Gastroesophageal sphincter (tissue), 4 donors: ENCODE measurements around the gene TMOD2. TPM values are rescaled to one million over a fixed set of nuclear protein-coding genes. Genes with fewer than 3 reads are reported as not detected.

ENCODE experiments used
- ATAC-seq: fragments of 150-250 bp; one replicate; pipeline ENCODE4 v1.9.1; 2016; ENCODE audit warnings: mild to moderate bottlenecking, moderate library complexity
- H3K27ac ChIP-seq, 4 donors: fragments of 200-600 bp; sonication (generic) in 3 of 4; 1 replicate in 3 of 4; 2 replicates in 1 of 4; pipeline ENCODE4 v1.5.1; 2016 to 2019
- H3K27me3 ChIP-seq: fragments of 200-600 bp; sonication (generic); one replicate; pipeline ENCODE4 v1.5.1; 2019
- H3K36me3 ChIP-seq, 2 donors: fragments of 200-600 bp; sonication (generic); one replicate each; pipeline ENCODE4 v1.5.1; 2019; ENCODE audit warnings: control low read depth in 1 of 2
- H3K4me1 ChIP-seq, 3 donors: fragments of 200-600 bp; sonication (generic); 1 replicate in 2 of 3; 2 replicates in 1 of 3; pipeline ENCODE4 v1.5.1; 2016 to 2019; ENCODE audit warnings: control low read depth in 2 of 3
- H3K4me3 ChIP-seq, 2 donors: fragments of 200-600 bp; sonication (generic); one replicate each; pipeline ENCODE4 v1.5.1; 2019; ENCODE audit warnings: mild to moderate bottlenecking in 1 of 2, moderate library complexity in 1 of 2
- H3K9me3 ChIP-seq, 3 donors: fragments of 200-600 bp; sonication (generic); one replicate each; pipeline ENCODE4 v1.5.1; 2017 to 2019; ENCODE audit warnings: control low read depth in 2 of 3
- EP300 ChIP-seq: sonication (generic); formaldehyde crosslinking; IDR thresholded peaks from one replicate; pipeline ENCODE4 v1.6.1; 2017; ENCODE audit warnings: antibody characterized with exemption, mild to moderate bottlenecking
- POLR2A ChIP-seq, 2 donors: fragments of 450-650 bp; IDR thresholded peaks; one replicate each; pipeline ENCODE4 v1.6.1; 2017; ENCODE audit warnings: antibody characterized with exemption in 2 of 2, mild to moderate bottlenecking in 2 of 2, moderate library complexity in 1 of 2
- POLR2AphosphoS5 ChIP-seq: sonication (generic); formaldehyde crosslinking; IDR thresholded peaks from one replicate; pipeline ENCODE4 v1.6.1; 2017; ENCODE audit warnings: antibody characterized with exemption
- WGBS, 2 donors: methylation state at CpG; one replicate each; pipeline ENCODE4 v1.1.5; 2018; ENCODE audit warnings: low coverage in 1 of 2; 5-methylcytosine and 5-hydroxymethylcytosine counted together
- total RNA-seq, 4 donors: library from RNA; depleted of rRNA; stranded (reverse); fragments of >200 nt; gene quantifications; one replicate each; pipeline ENCODE4 v1.1.0, GENCODE V29; 2016
- TF ChIP-seq, protein P1 (sequence below), 4 experiments: fragments of 200-600 bp in 2 of 4; fragments of 450-650 bp in 2 of 4; sonication (generic) in 1 of 4; IDR thresholded peaks; one replicate each; pipeline ENCODE4 v1.5.1; 2017 to 2019; ENCODE audit warnings: antibody characterized with exemption in 4 of 4, mild to moderate bottlenecking in 2 of 4, moderate library complexity in 2 of 4

Gene TMOD2
- total RNA-seq, 4 donors from 2014 or later: 14.0 to 21.9 (median 17.5) TPM

DNA sequence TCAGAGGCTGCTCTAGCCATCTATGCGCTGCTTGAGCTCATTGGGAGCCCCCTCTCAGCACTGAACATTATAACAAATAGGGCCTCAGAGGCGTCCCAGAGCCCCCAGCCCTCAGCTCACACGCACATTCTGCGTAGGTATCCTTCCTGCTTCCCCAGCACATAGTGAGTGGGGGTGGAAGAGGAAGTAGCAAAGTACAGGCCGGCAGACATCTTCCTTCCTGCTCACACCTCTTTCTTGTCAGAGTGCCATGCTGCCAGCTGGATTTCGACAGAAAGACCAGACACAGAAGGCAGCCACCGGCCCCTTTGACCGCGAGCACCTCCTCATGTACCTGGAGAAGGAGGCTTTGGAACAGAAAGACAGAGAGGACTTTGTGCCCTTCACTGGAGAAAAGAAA, 16.6 kb downstream of the TMOD2 start:
- TF ChIP-seq POLR2AphosphoS5 (no peak), EP300 (no peak), POLR2A (IDR thresholded peaks at IDR 0.05) (no peak)
- TF ChIP-seq, protein P1, sequence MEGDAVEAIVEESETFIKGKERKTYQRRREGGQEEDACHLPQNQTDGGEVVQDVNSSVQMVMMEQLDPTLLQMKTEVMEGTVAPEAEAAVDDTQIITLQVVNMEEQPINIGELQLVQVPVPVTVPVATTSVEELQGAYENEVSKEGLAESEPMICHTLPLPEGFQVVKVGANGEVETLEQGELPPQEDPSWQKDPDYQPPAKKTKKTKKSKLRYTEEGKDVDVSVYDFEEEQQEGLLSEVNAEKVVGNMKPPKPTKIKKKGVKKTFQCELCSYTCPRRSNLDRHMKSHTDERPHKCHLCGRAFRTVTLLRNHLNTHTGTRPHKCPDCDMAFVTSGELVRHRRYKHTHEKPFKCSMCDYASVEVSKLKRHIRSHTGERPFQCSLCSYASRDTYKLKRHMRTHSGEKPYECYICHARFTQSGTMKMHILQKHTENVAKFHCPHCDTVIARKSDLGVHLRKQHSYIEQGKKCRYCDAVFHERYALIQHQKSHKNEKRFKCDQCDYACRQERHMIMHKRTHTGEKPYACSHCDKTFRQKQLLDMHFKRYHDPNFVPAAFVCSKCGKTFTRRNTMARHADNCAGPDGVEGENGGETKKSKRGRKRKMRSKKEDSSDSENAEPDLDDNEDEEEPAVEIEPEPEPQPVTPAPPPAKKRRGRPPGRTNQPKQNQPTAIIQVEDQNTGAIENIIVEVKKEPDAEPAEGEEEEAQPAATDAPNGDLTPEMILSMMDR (IDR thresholded peaks at IDR 0.05): no peak
- WGBS, 2 donors: 58% methylated on average over 7 of the region's 9 CpGs; no CpG with 5 or more reads in 1 of the 2 donors
- no peaks in the 10 kb centered on the region for H3K27me3 ChIP-seq
- no peaks in the 10 kb centered on the region for H3K9me3 ChIP-seq
- no peak overlapping the region for H3K4me3 ChIP-seq
- H3K4me1 ChIP-seq: peaks cover 0 to 9% (median 0%) of the 10 kb centered on the region in 3 donors
- no peak for ATAC-seq
- peak overlapping the region in 1 of 4 donors; percentile 9 for H3K27ac ChIP-seq
- peaks cover 0 to 60% of the 10 kb centered on the region in 2 donors for H3K36me3 ChIP-seq

DNA sequence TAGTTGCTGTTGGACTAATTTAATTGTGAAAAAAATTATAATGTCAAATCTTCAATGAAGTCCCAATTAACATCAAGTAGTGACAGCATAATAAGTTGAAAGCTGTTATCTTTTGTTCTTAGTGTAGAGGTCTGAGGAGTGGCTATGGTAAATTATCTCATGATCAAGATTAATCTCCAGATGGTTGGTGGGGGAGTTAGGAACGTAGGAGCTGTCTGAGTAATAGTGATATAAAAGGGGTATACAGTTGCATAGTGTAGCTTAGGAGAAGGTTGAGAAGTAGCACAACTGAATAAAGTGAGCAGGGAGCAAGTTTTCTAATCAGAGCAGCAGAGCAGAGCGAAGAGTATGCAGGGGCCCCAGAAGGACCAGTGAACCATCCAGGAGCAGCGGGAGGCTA, 19.5 kb downstream of the TMOD2 start:
- no peak overlapping the region for H3K4me3 ChIP-seq
- peaks cover 0 to 12% (median 0%) of the 10 kb centered on the region in 3 donors for H3K4me1 ChIP-seq
- H3K36me3 ChIP-seq: peaks cover 0 to 89% of the 10 kb centered on the region in 2 donors
- no peak overlapping the region for H3K27ac ChIP-seq
- WGBS, 2 donors: 60 to 88% methylated on average over 3 of the region's 3 CpGs
- H3K9me3 ChIP-seq: no peaks in the 10 kb centered on the region
- H3K27me3 ChIP-seq: no peaks in the 10 kb centered on the region
- no peak for ATAC-seq
- TF ChIP-seq POLR2A (IDR thresholded peaks at IDR 0.05) (no peak), EP300 (no peak), POLR2AphosphoS5 (no peak)
- TF ChIP-seq, protein P1 (IDR thresholded peaks at IDR 0.05): no peak

DNA sequence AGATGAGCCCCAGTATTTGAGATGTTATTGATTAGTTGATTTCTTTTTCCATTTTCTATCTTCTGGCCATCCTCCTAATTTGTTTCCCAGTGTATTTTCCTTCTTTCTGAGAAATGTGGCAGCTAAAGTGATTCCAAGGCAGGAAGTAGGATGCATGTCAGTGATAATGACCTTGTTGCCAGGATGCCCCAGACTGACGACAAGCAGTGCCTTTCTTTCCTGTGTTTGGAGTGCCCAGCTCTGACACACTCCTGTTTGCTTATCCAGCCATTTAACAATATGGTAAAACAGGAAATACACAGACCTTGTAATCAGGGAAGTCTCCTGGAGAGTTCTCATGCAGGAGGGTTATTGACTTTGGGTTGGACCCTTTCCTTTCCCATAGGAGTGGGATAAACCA, 20.4 kb downstream of the TMOD2 start:
- Histone ChIP-seq H3K27ac (no peak overlapping the region), H3K27me3 (no peaks in the 10 kb centered on the region), H3K4me3 (no peak overlapping the region), H3K36me3 (peaks cover 0 to 87% of the 10 kb centered on the region in 2 donors), H3K9me3 (no peaks in the 10 kb centered on the region), H3K4me1 (peaks cover 0 to 20% (median 0%) of the 10 kb centered on the region in 3 donors)
- ATAC-seq: no peak
- WGBS, 2 donors: 29 to 43% methylated on average over 1 of the region's 1 CpG
- TF ChIP-seq POLR2AphosphoS5 (no peak), EP300 (no peak), POLR2A (IDR thresholded peaks at IDR 0.05) (no peak)
- TF ChIP-seq, protein P1 (IDR thresholded peaks at IDR 0.05): no peak

DNA sequence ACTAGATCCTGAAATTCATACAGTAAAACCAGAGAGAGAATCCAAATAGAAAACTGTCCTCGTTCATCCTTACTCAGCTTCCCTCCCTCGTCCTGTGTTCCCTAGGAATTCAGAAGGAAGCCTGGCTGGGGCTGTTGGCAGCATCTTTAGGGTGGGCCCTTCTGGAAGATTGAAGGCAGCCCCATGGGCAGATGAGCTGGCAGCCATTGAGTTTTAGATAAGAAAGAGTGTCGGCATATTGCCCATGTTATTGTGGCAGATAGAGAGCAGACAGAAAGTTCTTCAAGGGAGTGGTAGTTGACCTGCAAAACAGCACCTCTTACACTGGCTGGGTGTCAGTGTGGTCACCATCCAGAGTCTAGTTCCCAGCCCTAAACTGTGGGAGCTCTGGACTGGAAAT, 23.5 kb downstream of the TMOD2 start:
- TF ChIP-seq EP300: no peak
- no peak for TF ChIP-seq POLR2A (IDR thresholded peaks at IDR 0.05)
- no peak for TF ChIP-seq POLR2AphosphoS5
- TF ChIP-seq, protein P1 (IDR thresholded peaks at IDR 0.05): no peak
- Histone ChIP-seq H3K36me3 (peaks cover 0 to 74% of the 10 kb centered on the region in 2 donors), H3K27ac (no peak overlapping the region), H3K4me1 (peaks cover 0 to 13% (median 0%) of the 10 kb centered on the region in 3 donors), H3K4me3 (no peak overlapping the region), H3K9me3 (no peaks in the 10 kb centered on the region), H3K27me3 (no peaks in the 10 kb centered on the region)
- WGBS, 2 donors: 53 to 71% methylated on average over 1 to 3 of the region's 3 CpGs
- ATAC-seq: no peak
